ENCODE data around the gene SCAMP1. TPM values are rescaled to one million over a fixed set of nuclear protein-coding genes. Genes with fewer than 3 reads are reported as not detected.

SCAMP1 gene
- total and polyA plus RNA-seq, 4 donors: 81.2 to 198 (median 93.6) TPM

DNA sequence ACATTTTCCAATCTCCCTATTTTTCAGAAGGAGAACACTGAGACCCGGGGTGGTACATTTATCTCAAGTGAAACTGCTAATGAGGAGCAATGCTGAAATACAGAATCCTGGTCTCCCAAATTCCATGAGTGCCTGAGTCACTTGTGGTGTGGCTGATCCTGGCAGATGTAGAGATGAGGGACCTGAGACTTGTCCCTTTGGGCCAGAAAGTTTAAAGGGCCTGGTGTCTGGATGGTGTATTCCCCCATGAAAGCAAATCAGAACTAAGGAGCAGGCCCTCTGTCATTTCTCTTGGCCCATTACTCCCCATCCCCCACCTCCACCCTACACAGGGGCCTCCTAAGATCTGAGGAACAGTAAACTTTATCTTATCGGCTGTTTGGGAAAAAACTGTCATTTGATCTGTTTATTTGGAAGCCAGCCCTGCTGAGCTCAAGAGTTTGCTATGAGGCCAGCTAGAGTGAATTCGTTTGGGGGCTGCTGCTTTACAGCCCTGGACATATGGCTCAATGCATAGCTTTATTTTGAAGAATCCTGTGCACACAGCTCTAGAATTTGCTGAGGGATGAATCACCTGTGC is 147.9 kb downstream of the SCAMP1 start:
- Histone ChIP-seq H3K27ac (ENCODE audit: low read depth, low read length) (no peak overlapping the region), H3K36me3 (ENCODE audit: control insufficient read depth, insufficient read depth, low read length) (no peaks in the 10 kb centered on the region), H3K4me1 (ENCODE audit: control insufficient read depth, insufficient read depth, low read length) (peaks cover 43% of the 10 kb centered on the region), H3K27me3 (ENCODE audit: control insufficient read depth, insufficient read depth, low read length) (peaks cover 3% of the 10 kb centered on the region), H3K9me3 (ENCODE audit: control insufficient read depth, insufficient read depth, low read length) (no peaks in the 10 kb centered on the region), H3K4me3 (ENCODE audit: low read depth, low read length) (no peak overlapping the region)
- WGBS (ENCODE audit: insufficient coverage): 80% methylated on average over 3 of the region's 3 CpGs
- DNase-seq (ENCODE audit: low read depth in 4 of 6, low spot score in 6 of 6): no peak

DNA sequence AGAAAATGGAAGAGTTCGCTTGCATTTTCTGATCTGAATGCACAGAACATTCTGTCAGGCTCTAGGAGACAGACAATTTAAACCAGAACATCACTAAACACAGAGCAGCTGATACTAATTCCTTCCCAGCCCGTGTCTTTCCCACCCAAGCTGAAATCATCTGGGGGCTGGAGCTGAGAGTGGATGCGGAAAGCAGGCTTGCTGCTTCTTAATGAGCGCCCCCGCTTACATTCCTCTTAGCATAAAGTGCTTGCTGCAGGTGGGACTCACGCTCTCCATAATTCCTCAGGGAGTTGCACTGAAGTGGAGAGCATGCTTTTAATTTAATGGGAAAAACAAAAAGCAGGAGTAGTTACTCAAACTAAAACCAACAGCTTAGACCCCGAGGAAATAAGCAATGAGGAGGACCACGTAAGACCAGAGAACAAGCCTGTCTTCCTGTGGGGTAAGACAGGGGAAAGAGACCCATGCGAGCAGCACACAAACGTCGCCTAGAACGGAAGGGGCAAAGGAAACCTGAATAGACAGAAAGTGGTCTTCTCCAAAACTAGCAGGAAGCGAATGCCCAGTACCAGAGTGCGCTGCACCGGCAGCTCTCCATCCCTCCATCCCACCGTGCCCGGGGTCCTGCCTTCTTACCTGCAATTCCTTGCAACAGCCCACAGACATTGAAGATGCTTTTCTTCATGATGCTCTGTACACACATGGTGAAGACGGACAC is 148.9 kb downstream of the SCAMP1 start:
- Histone ChIP-seq H3K4me1 (ENCODE audit: control insufficient read depth, insufficient read depth, low read length) (peaks cover 38% of the 10 kb centered on the region), H3K4me3 (ENCODE audit: low read depth, low read length) (peak overlapping the region; percentile 36), H3K27ac (ENCODE audit: low read depth, low read length) (peak overlapping the region; percentile 29), H3K9me3 (ENCODE audit: control insufficient read depth, insufficient read depth, low read length) (no peaks in the 10 kb centered on the region), H3K36me3 (ENCODE audit: control insufficient read depth, insufficient read depth, low read length) (no peaks in the 10 kb centered on the region), H3K27me3 (ENCODE audit: control insufficient read depth, insufficient read depth, low read length) (peaks cover 3% of the 10 kb centered on the region)
- WGBS (ENCODE audit: insufficient coverage): 68% methylated on average over 13 of the region's 18 CpGs
- peak in 2 of 6 donors; percentile 40 to 85 for DNase-seq (ENCODE audit: low read depth in 4 of 6, low spot score in 6 of 6)

DNA sequence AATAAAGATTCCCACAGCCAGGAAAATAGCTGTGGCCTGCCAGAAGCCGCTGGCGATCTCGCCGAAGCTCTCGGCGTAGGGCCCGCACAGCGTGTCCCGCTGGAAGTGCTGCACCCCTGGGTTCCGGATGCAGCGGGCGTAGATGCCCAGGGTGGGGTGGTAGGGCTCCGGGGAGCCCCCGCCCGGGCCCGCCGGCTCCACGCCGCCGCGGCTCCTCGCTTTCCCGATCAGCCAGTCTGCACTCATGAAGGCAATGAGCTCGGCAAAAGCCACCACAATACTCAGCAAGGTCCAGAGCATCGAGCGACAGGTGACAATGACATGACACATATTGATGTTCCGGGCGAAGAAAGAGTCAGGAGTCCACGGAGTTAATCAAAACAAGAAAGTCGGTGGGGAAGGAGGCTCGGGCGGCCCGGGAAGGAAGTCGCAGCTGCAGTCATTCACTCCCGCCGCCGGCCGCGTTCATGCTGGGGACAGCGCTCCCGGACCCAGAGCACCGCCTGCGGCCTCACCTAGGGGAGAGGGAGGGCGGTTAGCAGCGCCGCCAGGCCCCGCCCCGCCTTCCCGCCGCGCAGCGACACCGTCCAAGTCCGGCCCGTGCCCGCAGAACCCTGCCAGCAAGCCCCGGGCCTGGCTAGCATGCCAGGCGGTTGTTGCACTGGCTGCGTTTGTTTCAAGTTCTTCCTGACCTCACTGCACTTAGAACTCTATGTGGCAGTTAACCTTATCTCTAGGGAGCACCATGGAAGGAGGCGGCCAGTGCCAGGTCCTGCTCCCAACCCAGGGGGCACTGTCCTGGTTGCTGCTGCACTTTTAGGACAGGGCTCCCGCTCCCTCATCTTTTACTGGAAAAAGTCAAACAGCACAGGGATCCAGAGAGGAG is 149.7 kb downstream of the SCAMP1 start:
- peak in 2 of 6 donors; percentile 50 to 68 for DNase-seq (ENCODE audit: low read depth in 4 of 6, low spot score in 6 of 6)
- H3K4me1 ChIP-seq (ENCODE audit: control insufficient read depth, insufficient read depth, low read length): peaks cover 30% of the 10 kb centered on the region
- H3K27me3 ChIP-seq (ENCODE audit: control insufficient read depth, insufficient read depth, low read length): peaks cover 3% of the 10 kb centered on the region
- 13% methylated on average over 52 of the region's 61 CpGs for WGBS (ENCODE audit: insufficient coverage)
- peak overlapping the region; percentile 73 for H3K27ac ChIP-seq (ENCODE audit: low read depth, low read length)
- no peaks in the 10 kb centered on the region for H3K9me3 ChIP-seq (ENCODE audit: control insufficient read depth, insufficient read depth, low read length)
- no peaks in the 10 kb centered on the region for H3K36me3 ChIP-seq (ENCODE audit: control insufficient read depth, insufficient read depth, low read length)
- peak overlapping the region; percentile 36 for H3K4me3 ChIP-seq (ENCODE audit: low read depth, low read length)

DNA sequence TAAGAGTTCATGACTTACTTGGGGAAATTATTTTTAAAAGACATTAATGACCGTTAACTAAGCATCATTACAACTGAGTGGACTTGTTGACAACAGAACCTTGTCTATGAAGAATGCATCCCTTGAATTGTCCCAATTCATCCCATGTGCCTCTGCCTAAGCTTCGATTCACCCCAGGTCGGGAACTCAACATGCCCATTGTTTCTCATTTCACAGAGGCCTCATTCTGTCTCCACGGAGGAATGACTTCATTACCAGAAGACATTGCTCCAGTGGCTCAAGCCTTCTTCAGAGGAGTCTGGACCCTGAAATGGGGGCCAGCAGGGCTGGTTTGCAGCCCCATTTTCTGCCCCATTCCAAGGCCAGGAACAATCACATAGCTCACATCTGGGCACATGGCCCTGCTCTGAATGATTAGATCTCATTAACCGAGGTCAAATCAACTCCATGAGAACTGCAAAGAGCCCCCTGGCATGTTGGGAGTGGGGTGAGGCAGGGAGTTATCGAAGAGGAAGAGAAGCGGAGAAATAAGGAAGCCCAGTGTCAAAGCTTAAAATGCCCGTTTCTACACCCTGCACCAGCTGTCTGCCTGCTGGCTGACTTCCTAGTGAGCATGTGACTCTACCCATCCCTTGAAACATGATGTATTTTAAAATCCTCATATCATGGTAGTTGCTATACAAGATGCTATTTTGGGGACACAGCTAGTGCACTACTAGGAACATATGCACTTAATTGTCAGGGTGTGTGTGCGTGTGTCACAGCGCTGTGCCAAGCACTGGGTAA is 150.9 kb downstream of the SCAMP1 start:
- Histone ChIP-seq H3K27me3 (ENCODE audit: control insufficient read depth, insufficient read depth, low read length) (peaks cover 3% of the 10 kb centered on the region), H3K36me3 (ENCODE audit: control insufficient read depth, insufficient read depth, low read length) (no peaks in the 10 kb centered on the region), H3K27ac (ENCODE audit: low read depth, low read length) (peak overlapping the region; percentile 73), H3K4me1 (ENCODE audit: control insufficient read depth, insufficient read depth, low read length) (peaks cover 26% of the 10 kb centered on the region), H3K9me3 (ENCODE audit: control insufficient read depth, insufficient read depth, low read length) (no peaks in the 10 kb centered on the region), H3K4me3 (ENCODE audit: low read depth, low read length) (no peak overlapping the region)
- 56% methylated on average over 6 of the region's 10 CpGs for WGBS (ENCODE audit: insufficient coverage)
- peak in 1 of 6 donors; percentile 83 for DNase-seq (ENCODE audit: low read depth in 4 of 6, low spot score in 6 of 6)

DNA sequence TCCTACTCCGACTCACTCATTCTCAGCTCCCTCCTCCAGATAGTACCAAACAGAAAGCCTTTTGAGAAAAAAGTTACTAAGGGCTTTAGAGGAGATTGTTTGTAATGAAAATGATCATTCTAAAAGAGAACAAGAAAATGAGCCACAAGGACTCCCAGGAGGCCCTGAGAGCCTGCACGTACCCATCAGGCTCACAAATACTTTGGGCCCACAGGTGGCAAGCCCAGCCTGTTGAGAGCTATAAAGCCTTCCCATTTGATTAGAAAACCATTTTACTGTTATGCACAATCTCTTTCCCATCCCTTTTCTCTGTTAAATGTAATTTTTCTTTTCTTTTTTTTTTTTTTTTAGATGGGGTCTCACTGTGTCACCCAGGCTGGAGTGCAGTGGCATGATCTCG is 152.0 kb downstream of the SCAMP1 start:
- 80% methylated on average over 1 of the region's 3 CpGs for WGBS (ENCODE audit: insufficient coverage)
- peaks cover 24% of the 10 kb centered on the region for H3K4me1 ChIP-seq (ENCODE audit: control insufficient read depth, insufficient read depth, low read length)
- H3K27ac ChIP-seq (ENCODE audit: low read depth, low read length): no peak overlapping the region

DNA sequence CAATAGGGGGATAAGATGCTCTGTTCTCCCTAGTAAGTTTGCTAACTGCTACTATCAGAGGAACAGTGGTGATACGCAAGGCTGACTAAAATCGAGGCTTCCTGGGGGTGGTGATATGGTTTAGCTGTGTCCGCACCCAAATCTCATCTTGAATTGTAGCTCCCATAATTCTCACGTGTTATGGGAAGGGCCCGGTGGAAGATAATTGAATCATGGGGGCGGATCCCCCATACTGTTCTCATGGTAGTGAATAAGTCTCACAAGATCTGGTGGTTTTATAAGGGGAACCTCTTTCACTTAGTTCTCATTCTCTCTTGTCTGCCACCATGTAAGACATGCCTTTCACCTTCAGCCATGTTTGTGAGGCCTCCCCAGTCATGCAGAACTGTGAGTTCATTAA is 153.0 kb downstream of the SCAMP1 start:
- H3K36me3 ChIP-seq (ENCODE audit: control insufficient read depth, insufficient read depth, low read length): no peaks in the 10 kb centered on the region
- H3K4me3 ChIP-seq (ENCODE audit: low read depth, low read length): no peak overlapping the region
- peaks cover 28% of the 10 kb centered on the region for H3K4me1 ChIP-seq (ENCODE audit: control insufficient read depth, insufficient read depth, low read length)
- DNase-seq (ENCODE audit: low read depth in 4 of 6, low spot score in 6 of 6): no peak
- H3K9me3 ChIP-seq (ENCODE audit: control insufficient read depth, insufficient read depth, low read length): no peaks in the 10 kb centered on the region
- WGBS (ENCODE audit: insufficient coverage): no CpG with 5 or more reads among the region's 6 CpGs
- no peak overlapping the region for H3K27ac ChIP-seq (ENCODE audit: low read depth, low read length)
- peaks cover 3% of the 10 kb centered on the region for H3K27me3 ChIP-seq (ENCODE audit: control insufficient read depth, insufficient read depth, low read length)

More for the DNA sequence above, 152.0 kb downstream of the SCAMP1 start:
- peaks cover 3% of the 10 kb centered on the region for H3K27me3 ChIP-seq (ENCODE audit: control insufficient read depth, insufficient read depth, low read length)
- no peaks in the 10 kb centered on the region for H3K9me3 ChIP-seq (ENCODE audit: control insufficient read depth, insufficient read depth, low read length)
- no peaks in the 10 kb centered on the region for H3K36me3 ChIP-seq (ENCODE audit: control insufficient read depth, insufficient read depth, low read length)
- DNase-seq (ENCODE audit: low read depth in 4 of 6, low spot score in 6 of 6): peak in 1 of 6 donors; percentile 54
- no peak overlapping the region for H3K4me3 ChIP-seq (ENCODE audit: low read depth, low read length)

DNA sequence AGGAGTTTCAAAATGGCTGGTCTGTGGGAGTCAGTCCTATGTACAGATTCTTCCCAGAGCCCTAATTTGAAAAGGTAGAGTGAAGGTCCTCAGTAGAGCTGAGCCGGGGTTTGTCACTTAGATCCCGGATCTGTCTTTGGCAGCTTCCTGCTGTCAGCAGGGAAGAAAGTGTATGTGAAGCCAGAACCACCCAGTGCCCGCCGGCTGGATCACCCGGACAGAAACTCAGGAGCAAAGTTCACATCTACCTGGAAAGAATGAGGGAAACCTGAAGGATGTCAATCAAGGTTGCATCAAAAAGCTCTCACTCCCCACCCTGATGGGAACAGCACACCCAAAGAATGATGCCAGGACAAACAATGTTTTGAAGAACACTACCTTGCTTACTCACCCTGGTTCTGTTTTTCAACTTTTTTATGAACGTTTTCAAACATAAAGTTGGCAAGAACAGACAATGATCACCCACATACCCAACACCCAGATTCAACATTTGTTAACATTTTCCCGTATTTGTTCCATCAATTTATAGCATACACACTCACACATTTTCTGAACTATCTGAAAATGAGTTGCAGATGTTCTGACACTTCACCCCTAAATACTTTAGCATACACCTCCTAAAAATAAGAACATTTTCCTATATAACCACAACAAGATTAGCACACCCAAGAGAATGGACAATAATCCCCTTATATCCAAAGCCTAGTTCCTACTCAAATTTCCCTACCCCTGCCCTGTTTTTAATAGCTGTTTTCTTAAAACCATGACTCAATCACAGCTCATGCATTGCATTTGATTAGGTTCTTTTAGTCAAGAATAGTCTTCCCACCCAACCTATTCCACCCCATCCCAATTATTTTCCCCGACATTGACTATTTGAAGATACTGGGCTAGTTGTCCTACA is 154.3 kb downstream of the SCAMP1 start:
- DNase-seq (ENCODE audit: low read depth in 4 of 6, low spot score in 6 of 6): no peak
- Histone ChIP-seq H3K36me3 (ENCODE audit: control insufficient read depth, insufficient read depth, low read length) (no peaks in the 10 kb centered on the region), H3K4me3 (ENCODE audit: low read depth, low read length) (no peak overlapping the region), H3K9me3 (ENCODE audit: control insufficient read depth, insufficient read depth, low read length) (no peaks in the 10 kb centered on the region), H3K4me1 (ENCODE audit: control insufficient read depth, insufficient read depth, low read length) (peaks cover 31% of the 10 kb centered on the region), H3K27ac (ENCODE audit: low read depth, low read length) (no peak overlapping the region), H3K27me3 (ENCODE audit: control insufficient read depth, insufficient read depth, low read length) (peaks cover 1% of the 10 kb centered on the region)
- WGBS (ENCODE audit: insufficient coverage): 86% methylated on average over 8 of the region's 8 CpGs

DNA sequence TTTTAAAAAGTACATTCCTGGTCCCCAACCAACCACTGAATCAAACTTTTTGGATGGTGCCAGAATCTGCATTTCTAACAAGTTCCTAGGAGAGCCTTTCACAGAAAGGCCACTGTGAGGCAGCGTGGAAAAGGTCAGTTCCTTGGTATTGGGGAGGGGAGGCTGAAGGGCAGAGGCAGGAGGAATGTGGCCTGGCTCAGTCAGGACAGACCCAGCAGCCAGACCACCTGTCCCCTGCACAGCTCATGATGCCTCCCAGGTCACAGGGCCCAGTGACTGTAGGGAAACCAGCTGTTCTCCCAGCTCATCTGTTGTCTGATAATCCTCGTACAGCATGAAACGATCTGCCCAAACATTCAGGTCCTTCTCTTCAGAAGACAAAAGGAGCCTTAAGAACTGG is 155.3 kb downstream of the SCAMP1 start:
- Histone ChIP-seq H3K4me1 (ENCODE audit: control insufficient read depth, insufficient read depth, low read length) (peaks cover 21% of the 10 kb centered on the region), H3K4me3 (ENCODE audit: low read depth, low read length) (no peak overlapping the region), H3K27me3 (ENCODE audit: control insufficient read depth, insufficient read depth, low read length) (no peaks in the 10 kb centered on the region), H3K9me3 (ENCODE audit: control insufficient read depth, insufficient read depth, low read length) (no peaks in the 10 kb centered on the region), H3K36me3 (ENCODE audit: control insufficient read depth, insufficient read depth, low read length) (no peaks in the 10 kb centered on the region), H3K27ac (ENCODE audit: low read depth, low read length) (no peak overlapping the region)
- WGBS (ENCODE audit: insufficient coverage): 68% methylated on average over 2 of the region's 3 CpGs
- DNase-seq (ENCODE audit: low read depth in 4 of 6, low spot score in 6 of 6): no peak
